Measurements from ENCODE around the gene IL15.
"Not testable (repeated sequence)": the region's sequence is repeated elsewhere in the genome, so short reads cannot be mapped to it uniquely, and the experiment has no call there.

IL15 gene

GRCh38 chr4:141705747-141706377, 69.5 kb downstream of the IL15 start:
- H3K4me1 Mint-ChIP-seq = peaks cover 54% of the 10 kb centered on the region
- no peaks in the 10 kb centered on the region for H3K36me3 Mint-ChIP-seq
- ATAC-seq (no peak), DNase-seq (ENCODE audit: low spot score in 2 of 2) (no peak)
- H3K27ac Mint-ChIP-seq = peak overlapping the region; percentile 12
- H3K9me3 Mint-ChIP-seq = peaks cover 3% of the 10 kb centered on the region
- H3K4me3 Mint-ChIP-seq = peak overlapping the region; percentile 16

GRCh38 chr4:141706445-141706844, 70.1 kb downstream of the IL15 start:
- Mint-ChIP-seq H3K27ac (peak overlapping the region; percentile 12), H3K4me3 (peak overlapping the region; percentile 16), H3K36me3 (no peaks in the 10 kb centered on the region), H3K9me3 (peaks cover 3% of the 10 kb centered on the region), H3K4me1 (peaks cover 54% of the 10 kb centered on the region)
- DNase-seq (ENCODE audit: low spot score in 2 of 2) (no peak), ATAC-seq (no peak)

GRCh38 chr4:141711211-141711610, 74.8 kb downstream of the IL15 start:
- peaks cover 3% of the 10 kb centered on the region for H3K9me3 Mint-ChIP-seq

GRCh38 chr4:141713185-141713584, 76.8 kb downstream of the IL15 start:
- Mint-ChIP-seq H3K4me1 (peaks cover 24% of the 10 kb centered on the region), H3K36me3 (no peaks in the 10 kb centered on the region), H3K9me3 (no peaks in the 10 kb centered on the region), H3K27ac (no peak overlapping the region), H3K4me3 (no peak overlapping the region)
- ATAC-seq (no peak), DNase-seq (ENCODE audit: low spot score in 2 of 2) (no peak)

More at GRCh38 chr4:141711211-141711610, 74.8 kb downstream of the IL15 start:
- peaks cover 34% of the 10 kb centered on the region for H3K4me1 Mint-ChIP-seq
- H3K27ac Mint-ChIP-seq = no peak overlapping the region
- no peak for ATAC-seq
- no peaks in the 10 kb centered on the region for H3K36me3 Mint-ChIP-seq
- DNase-seq (ENCODE audit: low spot score in 2 of 2) = no peak
- no peak overlapping the region for H3K4me3 Mint-ChIP-seq

- Mint-ChIP-seq H3K9me3 (no peaks in the 10 kb centered on the region), H3K4me1 (peaks cover 17% of the 10 kb centered on the region), H3K27ac (no peak overlapping the region), H3K4me3 (no peak overlapping the region), H3K36me3 (no peaks in the 10 kb centered on the region)
- DNase-seq (ENCODE audit: low spot score in 2 of 2) (no peak), ATAC-seq (no peak)
Observed at GRCh38 chr4:141713771-141714445, 77.5 kb downstream of the IL15 start.

GRCh38 chr4:141719585-141719984, 83.2 kb downstream of the IL15 start:
- ATAC-seq = no peak
- H3K4me1 Mint-ChIP-seq = peaks cover 6% of the 10 kb centered on the region
- H3K4me3 Mint-ChIP-seq = no peak overlapping the region
- no peak overlapping the region for H3K27ac Mint-ChIP-seq
- no peak for DNase-seq (ENCODE audit: low spot score in 2 of 2)
- no peaks in the 10 kb centered on the region for H3K9me3 Mint-ChIP-seq
- H3K36me3 Mint-ChIP-seq = peaks cover 14% of the 10 kb centered on the region

- DNase-seq (ENCODE audit: low spot score in 2 of 2) (no peak), ATAC-seq (no peak)
- H3K9me3 Mint-ChIP-seq = no peaks in the 10 kb centered on the region
- H3K36me3 Mint-ChIP-seq = peaks cover 14% of the 10 kb centered on the region
- no peaks in the 10 kb centered on the region for H3K4me1 Mint-ChIP-seq
- no peak overlapping the region for H3K27ac Mint-ChIP-seq
- H3K4me3 Mint-ChIP-seq = no peak overlapping the region
Observed at GRCh38 chr4:141721174-141721573, 84.8 kb downstream of the IL15 start.

GRCh38 chr4:141724646-141725045, 88.3 kb downstream of the IL15 start:
- H3K36me3 Mint-ChIP-seq = peaks cover 14% of the 10 kb centered on the region
- no peaks in the 10 kb centered on the region for H3K4me1 Mint-ChIP-seq
- no peak overlapping the region for H3K4me3 Mint-ChIP-seq
- H3K27ac Mint-ChIP-seq = no peak overlapping the region
- ATAC-seq (no peak), DNase-seq (ENCODE audit: low spot score in 2 of 2) (no peak)
- H3K9me3 Mint-ChIP-seq = no peaks in the 10 kb centered on the region

GRCh38 chr4:141727420-141727819, 91.0 kb downstream of the IL15 start:
- no peaks in the 10 kb centered on the region for H3K9me3 Mint-ChIP-seq
- H3K27ac Mint-ChIP-seq = no peak overlapping the region
- no peak for DNase-seq (ENCODE audit: low spot score in 2 of 2)
- H3K4me3 Mint-ChIP-seq = no peak overlapping the region
- H3K36me3 Mint-ChIP-seq = peaks cover 6% of the 10 kb centered on the region
- ATAC-seq = no peak
- no peaks in the 10 kb centered on the region for H3K4me1 Mint-ChIP-seq

GRCh38 chr4:141730805-141731204, 94.4 kb downstream of the IL15 start:
- Mint-ChIP-seq H3K36me3 (no peaks in the 10 kb centered on the region), H3K4me1 (no peaks in the 10 kb centered on the region), H3K27ac (no peak overlapping the region), H3K9me3 (no peaks in the 10 kb centered on the region), H3K4me3 (no peak overlapping the region)
- DNase-seq (ENCODE audit: low spot score in 2 of 2) (no peak), ATAC-seq (no peak)

- Mint-ChIP-seq H3K4me1 (no peaks in the 10 kb centered on the region), H3K9me3 (no peaks in the 10 kb centered on the region), H3K4me3 (no peak overlapping the region), H3K27ac (no peak overlapping the region), H3K36me3 (no peaks in the 10 kb centered on the region)
- DNase-seq (ENCODE audit: low spot score in 2 of 2) (no peak), ATAC-seq (no peak)
Observed at GRCh38 chr4:141731481-141731880, 95.1 kb downstream of the IL15 start.

GRCh38 chr4:141739636-141740035, 103.3 kb downstream of the IL15 start:
- H3K4me3 Mint-ChIP-seq = no peak overlapping the region
- H3K4me1 Mint-ChIP-seq = no peaks in the 10 kb centered on the region
- H3K27ac Mint-ChIP-seq = no peak overlapping the region
- H3K36me3 Mint-ChIP-seq = no peaks in the 10 kb centered on the region
- no peak for ATAC-seq
- peaks cover 36% of the 10 kb centered on the region for H3K9me3 Mint-ChIP-seq
- no peak for DNase-seq (ENCODE audit: low spot score in 2 of 2)

GRCh38 chr4:141746026-141746425, 109.6 kb downstream of the IL15 start:
- ATAC-seq = no peak
- no peak for DNase-seq (ENCODE audit: low spot score in 2 of 2)
- Mint-ChIP-seq H3K4me1 (no peaks in the 10 kb centered on the region), H3K4me3 (no peak overlapping the region), H3K9me3 (peaks cover 11% of the 10 kb centered on the region), H3K27ac (no peak overlapping the region), H3K36me3 (no peaks in the 10 kb centered on the region)

GRCh38 chr4:141751806-141752205, 115.4 kb downstream of the IL15 start:
- H3K36me3 Mint-ChIP-seq; DNase-seq (ENCODE audit: low spot score in 2 of 2); H3K4me3 Mint-ChIP-seq; H3K27ac Mint-ChIP-seq; H3K9me3 Mint-ChIP-seq; ATAC-seq; H3K4me1 Mint-ChIP-seq: not testable (repeated sequence)

- ATAC-seq (peak; percentile 60), DNase-seq (ENCODE audit: low spot score in 2 of 2) (no peak)
- H3K4me3 Mint-ChIP-seq = no peak overlapping the region
- H3K27ac Mint-ChIP-seq = no peak overlapping the region
- no peaks in the 10 kb centered on the region for H3K36me3 Mint-ChIP-seq
- no peaks in the 10 kb centered on the region for H3K4me1 Mint-ChIP-seq
- no peaks in the 10 kb centered on the region for H3K9me3 Mint-ChIP-seq
Observed at GRCh38 chr4:141757287-141757686, 120.9 kb downstream of the IL15 start.

- H3K36me3 Mint-ChIP-seq = no peaks in the 10 kb centered on the region
- H3K27ac Mint-ChIP-seq = no peak overlapping the region
- no peak overlapping the region for H3K4me3 Mint-ChIP-seq
- ATAC-seq (no peak), DNase-seq (ENCODE audit: low spot score in 2 of 2) (no peak)
- H3K4me1 Mint-ChIP-seq = no peaks in the 10 kb centered on the region
- no peaks in the 10 kb centered on the region for H3K9me3 Mint-ChIP-seq
Observed at GRCh38 chr4:141759796-141760425, 123.5 kb downstream of the IL15 start.
